OCI-M1 (cell line): Measurements from ENCODE around the gene TBL1X.

ENCODE experiments used
- DNase-seq: peaks from one replicate; lab custom pipeline; 2025; lab: John Stamatoyannopoulos, UW

The TBL1X gene

DNA sequence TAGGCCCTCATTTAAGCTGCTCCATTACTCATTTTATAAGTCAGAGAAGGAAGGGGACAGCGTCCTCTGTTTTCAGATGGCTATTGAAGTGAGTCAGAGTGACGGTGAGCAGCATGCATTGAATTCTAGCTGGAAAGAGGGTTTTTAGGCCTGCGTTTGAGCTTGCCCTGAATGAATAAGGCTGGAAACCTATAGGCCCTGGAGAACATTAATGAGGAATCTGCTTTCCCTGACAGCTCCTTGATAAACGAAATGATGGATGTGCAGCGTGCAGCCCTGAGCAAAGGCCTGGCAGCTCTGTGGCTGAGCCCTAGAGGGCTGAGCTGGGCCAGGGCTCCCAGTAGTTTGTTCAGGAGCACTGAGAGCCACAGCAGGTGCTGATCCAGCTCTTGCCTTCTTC, 33.4 kb downstream of the TBL1X start:
- DNase-seq = no peak

DNA sequence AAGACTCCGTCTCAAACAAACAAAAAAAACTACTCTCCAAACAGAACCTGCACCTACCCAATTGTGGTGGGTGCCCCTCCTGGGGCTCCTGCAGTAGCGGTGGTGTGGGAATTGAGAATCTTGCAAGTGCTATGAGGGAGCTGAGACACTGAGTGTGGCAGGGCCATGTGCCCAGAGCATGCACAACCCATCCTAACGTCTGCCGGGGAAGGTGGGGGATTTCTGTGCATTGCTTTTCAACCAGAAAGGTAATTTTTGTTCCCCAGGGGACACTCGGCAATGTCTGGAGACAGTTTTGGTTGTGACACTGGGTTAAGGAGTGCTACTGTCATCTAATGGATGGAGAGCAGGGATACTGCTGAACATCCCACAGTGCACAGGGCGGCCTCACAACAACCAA, 35.7 kb downstream of the TBL1X start:
- no peak for DNase-seq

DNA sequence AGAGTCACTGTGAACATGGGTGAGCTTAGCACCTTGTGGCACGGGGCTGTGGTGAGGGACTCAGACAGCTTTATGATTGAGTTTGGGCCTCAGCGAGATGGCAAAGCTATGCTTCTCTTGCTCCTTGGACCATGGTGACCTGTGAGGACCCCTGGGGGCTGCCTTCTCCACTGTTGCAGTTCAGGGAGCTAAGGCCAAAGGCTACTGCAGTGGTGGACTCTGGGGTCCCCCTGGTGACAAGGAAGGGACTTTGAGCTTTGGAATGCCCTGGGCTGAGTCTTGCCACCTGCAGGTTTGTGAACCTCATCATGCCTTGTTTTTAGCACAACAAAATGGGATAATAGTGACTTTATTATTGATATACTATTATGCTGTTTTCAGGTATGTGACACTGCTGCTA, 36.5 kb downstream of the TBL1X start:
- no peak for DNase-seq

DNA sequence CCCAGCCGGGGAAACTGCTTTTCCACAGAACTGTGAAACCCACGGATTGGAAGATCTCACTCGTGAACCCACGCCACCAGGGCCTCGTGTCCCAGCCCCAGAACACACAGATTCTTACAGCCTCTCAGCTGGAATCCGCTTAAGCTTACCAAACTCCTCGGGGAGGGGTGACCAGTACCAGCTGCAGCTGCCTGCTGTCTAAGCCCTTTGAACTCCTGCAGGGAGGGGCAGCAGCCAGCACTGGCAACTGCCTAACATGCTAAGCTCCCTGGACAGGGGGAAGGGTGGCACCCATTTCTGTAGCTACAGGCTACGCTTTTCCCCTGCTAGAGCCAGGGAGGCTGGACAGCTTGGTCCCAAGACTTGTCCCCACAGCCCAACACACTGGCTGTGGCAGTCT, 38.4 kb downstream of the TBL1X start:
- no peak for DNase-seq

DNA sequence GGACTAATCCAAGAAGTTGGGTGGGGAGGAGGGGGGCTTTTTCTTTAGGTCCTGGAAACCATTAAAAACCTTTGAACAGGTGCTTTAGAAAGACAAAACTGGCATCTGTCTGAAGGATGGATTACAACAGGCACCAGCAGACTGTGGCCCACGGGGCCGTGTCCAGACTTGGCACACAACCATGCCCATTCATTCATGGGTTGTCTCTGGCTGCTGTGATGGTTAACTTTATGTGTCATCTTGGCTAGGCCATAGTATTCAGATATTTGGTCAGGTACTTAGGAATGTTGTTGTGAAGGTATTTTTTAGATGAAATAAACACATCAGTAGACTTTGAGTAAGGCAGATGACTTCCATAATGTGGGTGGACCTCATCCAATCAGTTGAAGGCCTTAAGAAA, 45.5 kb downstream of the TBL1X start:
- no peak for DNase-seq

DNA sequence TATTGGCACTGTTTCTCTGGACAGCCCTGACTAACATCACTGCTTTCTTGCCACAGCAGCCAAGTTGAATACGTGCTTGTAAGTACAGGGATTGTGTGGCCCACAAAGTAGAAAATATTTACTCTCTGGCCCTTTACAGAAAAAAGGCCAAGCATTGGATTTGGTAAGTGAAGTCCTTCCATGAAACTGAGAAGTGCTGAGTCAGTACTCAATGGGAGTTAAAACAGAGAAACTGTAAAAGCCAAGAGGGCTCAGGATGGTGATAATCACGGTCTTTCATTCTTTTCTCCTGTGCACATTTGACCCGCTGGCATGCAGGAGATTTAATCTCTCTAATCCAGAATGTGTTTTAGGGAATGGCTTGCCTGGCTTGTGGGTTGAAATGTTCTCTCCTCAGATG, 46.1 kb downstream of the TBL1X start:
- DNase-seq = no peak

DNA sequence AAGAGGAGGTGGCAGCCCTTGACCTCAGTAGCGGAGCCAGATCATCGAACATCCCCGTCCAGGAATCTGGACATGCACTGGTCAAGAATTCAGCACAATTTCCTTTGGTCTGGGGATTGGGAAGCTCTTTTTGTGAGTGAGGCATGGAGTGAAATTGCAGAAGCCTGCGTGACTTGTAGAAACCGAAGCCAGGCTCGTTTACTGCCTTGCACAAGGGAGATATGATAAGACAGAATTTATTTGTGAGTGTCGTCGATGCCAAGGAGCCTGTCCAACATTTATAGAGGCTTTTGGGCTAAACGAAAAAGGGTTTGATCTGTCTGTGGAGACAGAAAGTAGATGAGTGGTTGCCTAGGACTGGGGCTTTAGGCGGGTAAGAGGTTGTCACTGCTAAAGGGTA, 50.6 kb downstream of the TBL1X start:
- DNase-seq = peak; percentile 72

DNA sequence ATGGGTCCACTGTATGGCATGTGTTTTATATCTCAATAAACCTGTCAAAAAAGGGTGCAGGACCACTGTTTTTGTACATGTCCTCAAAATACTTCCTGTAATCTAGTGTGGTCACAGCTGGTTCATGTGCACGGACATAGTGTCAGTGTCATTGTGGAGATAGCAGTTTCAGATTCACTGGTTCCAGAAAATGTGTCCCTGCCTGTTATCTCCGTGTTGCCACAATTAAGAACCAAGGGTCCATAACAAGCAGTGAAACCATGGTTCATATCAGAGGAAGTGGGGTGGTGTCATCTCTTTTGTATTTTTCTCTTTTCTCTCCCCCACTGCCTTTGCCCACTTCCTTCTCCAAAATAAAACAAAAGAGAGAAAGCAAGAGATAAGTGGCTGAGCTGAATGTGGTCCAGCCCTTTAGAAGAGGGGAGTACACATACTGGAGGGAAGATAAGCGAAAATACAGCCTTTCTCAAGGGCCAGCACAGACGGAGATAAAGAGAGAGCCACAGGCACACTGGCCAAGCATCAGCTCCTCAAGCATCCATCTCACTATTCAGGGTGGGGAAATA, 51.2 kb downstream of the TBL1X start:
- peak; percentile 94 for DNase-seq

DNA sequence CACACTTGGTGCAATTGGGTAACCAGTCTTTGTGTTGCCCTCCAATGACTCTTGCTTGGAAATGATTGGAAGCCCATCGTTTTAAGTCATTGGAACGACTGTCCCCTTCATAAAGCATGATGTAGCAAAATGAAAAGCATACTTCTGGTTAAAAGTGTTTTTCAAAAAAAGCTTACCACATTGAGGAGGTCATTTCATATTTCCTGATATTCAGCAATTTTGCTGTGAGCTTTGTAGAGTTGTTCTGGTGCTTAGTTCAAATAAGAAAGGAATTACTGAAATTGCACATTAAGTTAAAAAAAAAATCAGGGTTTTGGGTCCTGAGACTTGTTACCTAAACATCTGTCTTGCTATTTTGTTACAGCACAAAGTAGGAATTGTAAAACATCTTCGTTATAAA, 51.8 kb downstream of the TBL1X start:
- no peak for DNase-seq

DNA sequence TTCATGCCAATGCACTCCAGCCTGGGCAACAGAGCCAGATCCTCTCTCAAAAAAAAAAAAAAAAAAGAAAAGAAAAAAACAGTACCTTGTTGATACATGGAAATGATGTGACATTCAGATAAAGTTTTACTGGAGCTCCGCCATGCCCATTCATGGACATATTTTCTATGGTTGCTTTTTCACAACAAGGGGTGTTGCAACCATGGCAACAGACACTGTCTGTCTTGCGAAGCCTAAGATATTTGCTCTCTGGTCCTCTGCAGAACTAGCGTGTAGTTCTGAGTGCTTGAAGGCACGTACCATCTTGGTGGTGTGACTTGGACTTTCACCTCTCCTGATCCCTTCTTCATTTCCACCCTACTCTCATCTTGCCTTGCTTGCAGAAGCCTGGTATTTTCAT, 53.2 kb downstream of the TBL1X start:
- DNase-seq = no peak

DNA sequence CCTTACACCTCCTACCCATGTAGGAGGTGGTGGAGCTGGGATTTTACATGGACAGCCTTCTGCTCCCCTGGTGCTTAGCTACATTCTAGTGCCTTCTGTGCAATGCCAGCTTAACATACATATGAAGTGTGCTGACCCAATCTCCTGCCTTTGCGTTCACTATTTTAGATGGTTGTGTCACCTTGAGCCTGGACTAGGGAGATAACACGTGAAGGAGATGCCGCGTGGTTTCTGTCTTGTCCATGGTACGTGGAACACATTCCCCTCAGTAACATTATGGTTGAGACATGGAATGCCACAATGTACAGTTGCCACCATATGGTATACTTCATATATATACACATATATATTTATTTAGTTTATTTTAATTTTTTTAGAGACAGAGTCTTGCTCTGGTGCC, 54.0 kb downstream of the TBL1X start:
- DNase-seq = no peak

DNA sequence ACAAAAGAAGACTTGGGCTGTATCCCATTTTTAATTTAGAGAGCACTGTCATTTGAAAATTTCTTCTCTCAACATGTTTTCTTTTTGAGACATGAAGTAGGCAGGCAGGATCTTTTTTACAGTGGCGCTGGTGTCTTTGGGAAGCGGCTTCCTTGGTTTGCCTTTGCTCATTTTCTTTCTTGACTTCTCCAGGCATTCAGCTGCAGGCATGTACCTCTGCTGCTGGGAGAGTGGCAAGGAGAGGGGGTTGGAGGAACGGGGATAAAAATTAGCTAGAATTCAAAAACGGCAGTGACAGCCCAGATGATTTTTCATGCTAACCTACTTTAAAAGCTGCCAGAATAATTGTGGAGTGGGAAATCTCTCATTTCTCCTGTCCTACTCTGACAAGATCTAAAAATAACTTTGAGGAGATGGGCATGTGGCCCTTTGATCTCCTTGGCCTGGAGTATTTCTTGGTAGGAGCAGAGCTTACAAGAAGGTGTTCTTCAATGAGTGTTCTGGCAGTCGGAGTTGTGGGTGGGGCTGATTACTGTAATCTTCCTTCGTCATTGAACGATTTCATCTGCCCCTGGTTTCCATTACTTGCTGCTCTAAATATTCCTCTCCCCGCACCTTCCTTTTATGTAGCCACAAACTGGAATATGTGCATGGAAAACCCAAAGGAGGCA, 54.8 kb downstream of the TBL1X start:
- DNase-seq = no peak

DNA sequence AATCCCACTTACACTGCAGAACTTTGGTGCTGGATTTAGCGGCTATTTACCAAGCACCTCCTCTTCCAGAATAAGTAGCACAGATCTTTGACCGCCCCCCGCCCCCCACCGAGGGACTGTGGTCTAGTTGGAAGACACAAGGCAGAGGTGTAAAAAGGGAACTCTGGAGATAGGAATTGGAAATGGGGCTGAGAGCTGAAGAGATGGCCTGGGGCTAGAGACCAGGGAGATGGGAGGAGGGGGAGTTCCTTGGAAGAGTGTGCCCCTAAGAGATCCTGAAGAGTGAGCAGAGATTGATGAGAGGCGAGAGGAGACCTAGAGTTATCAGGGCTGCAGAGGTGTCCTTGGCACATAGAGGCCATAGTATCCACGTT, 55.3 kb downstream of the TBL1X start:
- no peak for DNase-seq

DNA sequence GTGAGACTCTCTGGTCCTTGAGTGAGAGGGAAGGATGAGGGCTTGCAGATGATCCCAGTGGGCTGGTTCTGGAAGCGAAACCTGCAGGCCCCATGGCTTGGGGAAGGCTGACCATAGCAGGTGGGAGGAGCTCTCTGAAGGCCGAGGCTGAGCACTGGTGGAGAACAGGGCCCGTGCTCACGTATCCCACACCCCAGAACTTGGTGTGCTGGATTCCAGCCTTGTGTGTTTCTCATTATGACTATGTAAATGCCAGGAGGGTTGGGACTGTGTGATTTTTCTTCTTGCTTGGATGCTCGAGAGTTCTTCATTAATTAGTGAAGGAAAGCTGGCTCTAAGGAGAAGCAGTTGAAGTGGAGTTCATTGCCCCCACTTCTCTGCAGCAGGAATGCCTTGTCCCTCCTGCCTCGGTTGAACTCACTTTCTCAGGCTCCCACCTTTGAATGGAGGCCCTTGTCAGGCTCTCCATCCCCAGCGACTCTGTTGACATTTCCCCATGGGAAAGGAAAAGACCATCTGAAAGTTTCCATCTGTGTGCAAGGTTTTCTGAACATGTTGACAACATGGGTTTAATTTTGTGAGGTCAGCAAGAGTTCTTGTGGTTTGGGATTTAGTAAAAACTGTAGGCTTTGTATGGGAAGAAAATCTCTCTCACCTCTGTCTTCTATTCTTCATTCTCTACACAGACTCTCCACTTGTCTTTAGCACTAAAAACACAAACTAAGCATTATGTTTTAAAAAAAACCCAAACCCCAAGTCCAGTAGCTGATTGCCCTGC, 57.7 kb downstream of the TBL1X start:
- DNase-seq = no peak

DNA sequence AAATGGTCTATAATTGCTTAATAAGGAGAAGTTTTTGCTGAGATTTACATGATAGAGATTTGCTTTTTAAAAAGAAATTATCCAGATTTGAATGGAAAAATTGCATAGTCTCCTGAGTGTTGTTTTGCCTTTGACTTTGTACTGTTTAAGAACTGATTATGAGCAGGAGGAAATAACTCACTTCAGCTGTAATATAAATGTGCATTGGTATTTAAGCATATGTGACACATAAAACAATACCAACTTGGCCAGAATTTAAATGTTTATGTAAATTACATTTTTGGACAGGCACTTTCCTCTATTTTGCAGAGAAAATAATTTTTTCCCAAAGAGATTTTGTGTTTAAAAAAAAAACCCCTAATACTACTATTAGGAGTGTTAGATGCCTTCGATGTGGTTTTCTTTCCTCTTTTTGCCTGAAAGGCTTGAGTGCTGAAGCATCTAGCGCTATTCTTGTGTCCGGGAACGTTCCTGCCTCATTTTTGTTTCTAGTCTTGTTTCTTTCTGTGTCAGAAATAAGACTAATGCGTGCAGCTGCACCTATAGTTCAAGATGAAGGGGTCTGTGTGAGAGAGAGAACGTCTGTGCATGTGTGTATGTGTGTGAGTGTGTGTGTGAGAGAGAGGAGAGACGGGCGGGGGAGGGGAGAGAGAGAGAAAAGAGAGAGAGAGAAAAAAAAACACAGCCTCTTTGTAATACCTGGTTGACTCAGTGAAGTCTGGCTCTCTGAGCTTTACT, 60.8 kb downstream of the TBL1X start:
- no peak for DNase-seq

DNA sequence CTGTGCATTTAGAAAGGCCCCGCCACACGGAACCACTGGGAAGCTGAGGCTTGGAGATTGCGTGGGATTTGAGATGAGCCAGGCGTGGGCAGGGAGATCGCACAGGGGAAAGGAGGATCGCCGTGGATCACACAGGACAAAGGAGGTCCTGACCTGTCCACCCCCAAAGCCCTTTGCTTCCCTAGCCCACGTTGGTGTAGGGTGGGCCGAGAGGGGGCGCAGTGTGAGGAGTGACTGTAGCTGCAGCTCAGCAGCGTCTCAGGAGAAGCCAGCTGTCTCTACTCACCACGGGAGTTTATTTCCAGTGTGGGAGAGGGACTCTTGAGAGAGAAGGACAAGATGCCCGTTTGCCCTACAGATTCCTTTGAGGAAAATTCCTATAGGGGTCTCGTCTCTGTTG, 62.1 kb downstream of the TBL1X start:
- DNase-seq = no peak

DNA sequence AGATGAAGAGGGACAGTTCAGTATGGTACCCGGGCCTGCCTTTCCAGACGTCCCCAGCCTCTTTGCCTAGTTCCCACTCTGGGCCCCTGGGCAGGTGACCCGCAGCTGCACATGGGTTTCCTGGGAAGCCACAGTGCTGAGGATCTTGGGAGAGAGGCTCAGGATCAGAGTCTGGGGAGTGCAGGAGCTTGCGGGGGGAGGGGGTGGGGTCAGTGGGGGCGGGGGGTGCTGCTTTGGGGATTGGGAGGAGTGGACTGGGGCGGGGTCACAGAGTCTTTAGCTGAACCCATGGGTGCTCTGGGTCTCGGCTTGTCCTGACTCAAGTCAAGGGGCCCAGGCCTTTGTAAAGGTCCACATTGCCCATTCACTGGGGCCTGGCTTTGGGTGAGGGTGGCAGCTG, 63.6 kb downstream of the TBL1X start:
- DNase-seq = no peak

DNA sequence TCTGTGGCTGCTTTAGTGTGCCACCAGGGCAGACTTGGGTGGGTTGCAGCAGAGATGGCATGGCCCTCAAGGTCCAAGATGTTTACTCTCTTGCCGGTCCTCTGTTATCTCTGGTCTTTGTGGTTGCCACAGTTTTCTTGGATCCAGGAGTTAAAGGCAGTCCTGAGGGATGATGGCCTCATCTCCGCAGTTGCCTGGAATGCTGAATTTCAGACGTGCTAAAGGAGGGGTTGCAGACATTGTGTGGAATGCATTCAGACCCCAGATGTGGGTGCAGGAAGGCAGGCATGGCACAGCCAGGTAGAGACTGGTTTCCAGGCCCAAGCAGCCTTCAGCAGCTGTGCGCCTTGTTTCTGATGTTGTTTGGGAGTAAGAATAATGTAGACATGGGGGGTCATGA, 64.4 kb downstream of the TBL1X start:
- no peak for DNase-seq

DNA sequence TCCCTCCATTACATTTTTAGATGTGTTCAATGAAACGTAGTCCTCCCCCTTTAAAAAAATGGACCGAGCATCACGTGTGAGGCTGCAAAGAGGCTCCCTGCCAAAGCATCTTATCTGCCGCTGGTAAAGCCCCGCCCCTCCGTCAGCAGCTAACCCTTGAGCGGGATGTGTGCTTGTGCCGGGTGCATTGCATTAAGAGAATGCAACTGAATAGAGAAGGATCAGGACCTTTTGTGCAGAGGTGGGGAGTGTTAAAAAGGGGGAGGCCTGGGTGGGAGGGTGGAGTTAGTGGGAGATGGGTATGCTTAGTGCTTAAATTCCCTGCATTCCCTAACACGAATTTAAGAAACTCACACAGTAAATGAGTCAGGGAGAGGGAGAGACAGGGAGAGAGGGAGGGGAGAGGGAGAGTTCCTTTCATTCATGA, 66.0 kb downstream of the TBL1X start:
- peak; percentile 91 for DNase-seq

DNA sequence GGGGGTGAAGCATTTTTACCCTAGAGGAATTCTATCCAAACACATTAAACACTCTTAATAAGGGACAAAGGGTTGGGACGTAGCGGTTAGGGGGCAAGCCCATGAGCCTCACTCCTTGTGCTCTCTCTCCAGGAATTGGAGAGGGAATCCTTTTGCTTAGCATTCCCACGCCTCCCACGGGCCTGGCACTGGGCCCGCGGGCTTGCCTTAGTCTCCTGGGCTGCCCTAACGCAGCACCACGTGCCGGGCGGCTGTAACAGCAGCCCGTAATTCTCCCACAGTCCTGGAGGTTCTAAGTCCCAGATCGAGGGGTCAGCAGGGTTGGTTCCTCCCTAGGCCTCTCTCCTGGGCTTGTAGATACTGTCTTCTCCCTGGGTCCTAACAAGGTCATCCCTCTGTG, 67.5 kb downstream of the TBL1X start:
- no peak for DNase-seq

DNA sequence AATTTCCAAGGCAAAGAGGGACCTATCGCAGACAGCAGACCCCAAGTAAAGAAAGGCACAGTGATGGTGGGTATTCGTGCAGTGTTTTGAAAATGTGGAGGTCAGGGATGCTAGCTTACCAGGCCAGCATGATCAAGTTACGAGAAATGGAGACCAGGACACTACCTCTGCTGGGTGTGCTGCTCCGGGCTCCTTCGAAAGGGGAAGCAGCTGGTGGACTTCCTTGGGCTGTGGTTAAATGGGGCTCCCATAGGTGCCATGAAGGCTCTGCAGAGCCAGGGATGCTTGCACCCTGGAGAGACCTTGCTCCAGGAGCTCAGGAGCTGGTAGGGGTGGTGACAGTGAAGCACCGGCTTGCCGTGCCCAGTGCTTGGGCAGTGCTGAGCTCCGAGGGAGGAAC, 68.8 kb downstream of the TBL1X start:
- no peak for DNase-seq

DNA sequence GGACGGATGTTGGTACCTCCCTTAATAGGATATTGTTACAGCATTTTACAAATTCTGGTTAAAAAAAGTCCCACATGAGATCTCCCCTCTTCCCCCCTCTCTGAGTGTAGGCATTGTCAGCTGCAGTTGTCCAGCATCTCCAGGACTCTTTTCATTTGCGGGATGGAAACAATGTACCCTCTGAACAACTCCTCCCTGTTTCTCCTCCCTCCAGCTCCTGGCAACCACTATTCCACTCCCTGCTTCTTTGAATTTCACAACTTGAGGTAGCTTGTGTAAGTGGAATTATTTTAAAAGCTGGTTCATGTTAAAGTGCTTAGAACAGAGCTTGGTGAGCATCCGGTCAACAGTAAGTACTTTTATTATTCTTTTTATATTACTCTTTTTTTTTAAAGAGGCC, 69.8 kb downstream of the TBL1X start:
- DNase-seq = no peak

DNA sequence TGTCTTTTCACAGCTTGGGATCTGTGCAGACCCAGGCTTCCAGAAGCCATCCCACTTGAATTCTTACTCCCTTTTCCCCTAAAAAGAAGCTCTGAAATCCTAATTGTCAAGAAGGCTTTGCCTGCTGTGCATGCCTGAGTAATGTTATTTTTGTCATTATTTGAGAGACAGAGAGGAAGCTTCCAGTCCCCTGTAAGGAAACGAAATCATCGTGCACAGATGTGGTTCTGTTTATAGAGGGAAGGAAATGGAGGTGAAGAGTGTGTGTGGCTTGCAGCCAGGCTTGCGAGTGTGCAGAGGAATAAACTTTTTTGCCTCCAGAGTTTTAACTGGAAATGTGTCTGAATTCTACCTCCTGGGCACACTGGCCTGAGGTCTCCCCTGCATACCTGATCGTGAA, 70.2 kb downstream of the TBL1X start:
- no peak for DNase-seq
